PC-3 (cell line): ENCODE results near the gene SMIM33. TPM values are rescaled to one million over a fixed set of nuclear protein-coding genes. Genes with fewer than 3 reads are reported as not detected.
"Not testable (repeated sequence)": the region's sequence is repeated elsewhere in the genome, so short reads cannot be mapped to it uniquely, and the experiment has no call there.

Experiments
- ATAC-seq: fragments of 200-7000 bp; cut with Tn5 transposase; 2 replicates; pipeline ENCODE4 v1.9.1; 2020; ENCODE audit warnings: mild to moderate bottlenecking, moderate library complexity
- BruUV-seq: library from RNA; stranded (reverse); fragments of 400-500 nt; replicated peaks from 2 replicates; lab custom pipeline; 2021; lab: Mats Ljungman, UMichigan
- CTCF ChIA-PET: fragments of 300-600 bp; sonication (Branson Sonifier 250); formaldehyde crosslinking; loops from one replicate; lab custom pipeline; 2022; ENCODE audit warnings: antibody characterized with exemption; lab: Charles Lee
- POLR2A ChIA-PET: fragments of 300-600 bp; sonication (Branson Sonifier 250); formaldehyde crosslinking; loops from one replicate; lab custom pipeline; 2022; ENCODE audit warnings: antibody characterized with exemption; ENCODE audit not compliant: unreplicated experiment; lab: Charles Lee
- DNase-seq: peaks from one replicate; pipeline ENCODE4 v3.0.0-alpha.2; 2015
- H2AFZ ChIP-seq: fragments of 300-600 bp; sonication (generic); 2 replicates; pipeline ENCODE4 v1.6.0; 2016; ENCODE audit warnings: antibody characterized with exemption, low read length
- H3F3A ChIP-seq: fragments of 300-600 bp; sonication (generic); one replicate; pipeline ENCODE4 v1.6.0; 2017; ENCODE audit warnings: antibody characterized with exemption, low read length, control low read depth, mild to moderate bottlenecking; ENCODE audit not compliant: unreplicated experiment
- H3K27ac ChIP-seq: fragments of 300-600 bp; sonication (generic); 2 replicates; pipeline ENCODE4 v1.5.1; 2016; ENCODE audit warnings: mild to moderate bottlenecking, low read length
- H3K27me3 ChIP-seq: fragments of 300-600 bp; sonication (generic); 2 replicates; pipeline ENCODE4 v1.6.1; 2016; ENCODE audit warnings: low read length, mixed read lengths
- H3K36me3 ChIP-seq: fragments of 300-600 bp; sonication (generic); 2 replicates; pipeline ENCODE4 v1.6.1; 2016; ENCODE audit warnings: low read depth, mixed run types, low read length, mixed read lengths
- H3K4me1 ChIP-seq: fragments of 300-600 bp; sonication (generic); 2 replicates; pipeline ENCODE4 v1.5.1; 2016; ENCODE audit warnings: low read length; ENCODE audit not compliant: insufficient read depth
- H3K4me2 ChIP-seq: fragments of 300-600 bp; sonication (generic); 2 replicates; pipeline ENCODE4 v1.6.0; 2016; ENCODE audit warnings: low read length
- H3K4me3 ChIP-seq: fragments of 300-600 bp; sonication (generic); 2 replicates; pipeline ENCODE4 v1.5.1; 2016; ENCODE audit warnings: mild to moderate bottlenecking, low read length, mixed read lengths
- H3K79me2 ChIP-seq: fragments of 300-600 bp; sonication (generic); 2 replicates; pipeline ENCODE4 v1.6.1; 2017; ENCODE audit warnings: low read length, mixed read lengths
- H3K9ac ChIP-seq: fragments of 300-600 bp; sonication (generic); 2 replicates; pipeline ENCODE4 v1.6.0; 2016; ENCODE audit warnings: mild to moderate bottlenecking, low read length
- H3K9me2 ChIP-seq: fragments of 300-600 bp; sonication (generic); replicated peaks from 2 replicates; pipeline ENCODE4 v1.6.1; 2016; ENCODE audit warnings: mixed run types, low read length, mixed read lengths
- H3K9me3 ChIP-seq: fragments of 300-600 bp; sonication (generic); 2 replicates; pipeline ENCODE4 v1.6.1; 2016; ENCODE audit warnings: low read length, mixed read lengths
- H4K20me1 ChIP-seq: fragments of 300-600 bp; sonication (generic); 2 replicates; pipeline ENCODE4 v1.6.1; 2016; ENCODE audit warnings: low read length, mixed read lengths
- CTCF ChIP-seq: fragments of 300-600 bp; sonication (generic); conservative IDR thresholded peaks from 2 replicates; pipeline ENCODE4 v1.5.1; 2017; ENCODE audit warnings: antibody characterized with exemption, low read depth, mild to moderate bottlenecking, low read length
- EZH2 ChIP-seq: fragments of 300-600 bp; sonication (generic); IDR thresholded peaks from one replicate; pipeline ENCODE4 v1.6.1; 2017; ENCODE audit warnings: antibody characterized with exemption, mild to moderate bottlenecking, low read length; ENCODE audit not compliant: unreplicated experiment
- EZH2phosphoT487 ChIP-seq: fragments of 300-600 bp; sonication (generic); IDR thresholded peaks from 2 replicates; pipeline ENCODE4 v1.6.1; 2018; ENCODE audit warnings: mild to moderate bottlenecking, antibody characterized with exemption, low read length, borderline replicate concordance
- intact Hi-C: fragments of 100-400 bp; cut with micrococcal nuclease; formaldehyde crosslinking; loops from 2 replicates; pipeline ENCODE4 v1.9.0; 2023
- total RNA-seq: library from RNA; depleted of rRNA; stranded (reverse); fragments of >200 nt; gene quantifications from 2 replicates; pipeline ENCODE4 v1.2.3, GENCODE V29; 2014

The SMIM33 gene
- total RNA-seq, 1 experiment from 2014 or later = not detected

GRCh38 chr5:139503879-139504278 lies 33.1 kb downstream of the SMIM33 start:
- H3K27me3 ChIP-seq, H2AFZ ChIP-seq, H3K9me3 ChIP-seq, H3K4me3 ChIP-seq, DNase-seq, H4K20me1 ChIP-seq, H3K9ac ChIP-seq, H3K9me2 ChIP-seq, H3K36me3 ChIP-seq, BruUV-seq, H3K4me2 ChIP-seq, H3F3A ChIP-seq, POLR2A ChIA-PET, ATAC-seq, H3K79me2 ChIP-seq, H3K4me1 ChIP-seq, CTCF ChIA-PET, intact Hi-C loops, H3K27ac ChIP-seq: not testable (repeated sequence)

GRCh38 chr5:139504722-139505121 lies 33.9 kb downstream of the SMIM33 start:
- H3F3A ChIP-seq, POLR2A ChIA-PET, H3K4me3 ChIP-seq, H3K9me3 ChIP-seq, H3K27ac ChIP-seq, H3K27me3 ChIP-seq, intact Hi-C loops, H4K20me1 ChIP-seq, H3K36me3 ChIP-seq, H3K9me2 ChIP-seq, DNase-seq, H3K9ac ChIP-seq, ATAC-seq, H2AFZ ChIP-seq, H3K79me2 ChIP-seq, H3K4me1 ChIP-seq, BruUV-seq, H3K4me2 ChIP-seq, CTCF ChIA-PET: not testable (repeated sequence)

GRCh38 chr5:139512786-139513390 lies 42.1 kb downstream of the SMIM33 start:
- CTCF ChIA-PET = interaction anchor here (1.0 kb wide), 1 partner anchor 91 kb away, joined by 3 read pairs; no protein-coding TSS in a partner anchor
- Histone ChIP-seq H2AFZ (no peak overlapping the region), H3K4me3 (no peak overlapping the region), H3F3A (no peaks in the 10 kb centered on the region), H3K9me2 (no peaks in the 10 kb centered on the region), H3K9me3 (no peaks in the 10 kb centered on the region), H3K36me3 (no peaks in the 10 kb centered on the region), H3K4me1 (peaks cover 4% of the 10 kb centered on the region), H3K79me2 (no peaks in the 10 kb centered on the region), H4K20me1 (no peaks in the 10 kb centered on the region), H3K27me3 (no peaks in the 10 kb centered on the region), H3K4me2 (no peak overlapping the region), H3K9ac (no peak overlapping the region), H3K27ac (no peak overlapping the region)
- TF ChIP-seq CTCF (no peak), EZH2 (no peak), EZH2phosphoT487 (no peak)
- DNase-seq = no peak
- no peak for ATAC-seq
- POLR2A ChIA-PET = no interaction called here
- no TSS peak for BruUV-seq
- intact Hi-C loops = loop anchor here (1.0 to 5.0 kb wide), 2 partner anchors 76 to 91 kb away; partner anchors contain the start of gene DNAJC18
